Panc1 (cell line): Measurements from ENCODE around the gene RBPMS2. TPM values are rescaled to one million over a fixed set of nuclear protein-coding genes. Genes with fewer than 3 reads are reported as not detected.

Experiments
- ATAC-seq: fragments of 200-7000 bp; cut with Tn5 transposase; 2 replicates; pipeline ENCODE4 v1.9.1; 2020; ENCODE audit warnings: mild to moderate bottlenecking, moderate library complexity
- BruUV-seq: library from RNA; stranded (reverse); fragments of 400-500 nt; replicated peaks from 2 replicates; lab custom pipeline; 2021; lab: Mats Ljungman, UMichigan
- CTCF ChIA-PET: fragments of 300-600 bp; sonication (Branson Sonifier 250); formaldehyde crosslinking; loops from one replicate; lab custom pipeline; 2022; ENCODE audit warnings: antibody characterized with exemption; lab: Charles Lee
- POLR2A ChIA-PET: fragments of 300-600 bp; sonication (Branson Sonifier 250); formaldehyde crosslinking; loops from one replicate; lab custom pipeline; 2022; ENCODE audit warnings: antibody characterized with exemption; lab: Charles Lee
- DNase-seq: peaks from one replicate; pipeline ENCODE4 v3.0.0-alpha.2; 2010; ENCODE audit warnings: low read depth, low spot score
- H3K27ac ChIP-seq: 2 replicates; pipeline ENCODE4 v1.5.1; 2011; ENCODE audit warnings: mild to moderate bottlenecking, low read length, inconsistent platforms
- H3K27me3 ChIP-seq: fragments of 200-500 bp; sonication (Bioruptor generic); 2 replicates; pipeline ENCODE4 v1.6.0; 2014; ENCODE audit warnings: low read length, inconsistent platforms; ENCODE audit not compliant: control insufficient read depth, insufficient read depth
- H3K36me3 ChIP-seq: fragments of 200-500 bp; sonication (Bioruptor generic); 2 replicates; pipeline ENCODE4 v1.5.1; 2014; ENCODE audit warnings: inconsistent platforms, mild to moderate bottlenecking, low read length, moderate library complexity; ENCODE audit not compliant: control insufficient read depth, insufficient read depth
- H3K4me1 ChIP-seq: 2 replicates; pipeline ENCODE4 v1.5.1; 2011; ENCODE audit warnings: inconsistent platforms, mild to moderate bottlenecking, low read length, moderate library complexity; ENCODE audit not compliant: control insufficient read depth, insufficient read depth
- H3K4me3 ChIP-seq, 2 experiments: 2 replicates each; pipeline ENCODE4 v1.5.1; 2011 to 2012; ENCODE audit warnings: low read depth in 2 of 2, low read length in 2 of 2, mild to moderate bottlenecking in 2 of 2, inconsistent platforms in 1 of 2, moderate library complexity in 1 of 2
- H3K9me3 ChIP-seq: fragments of 200-500 bp; sonication (Bioruptor generic); 2 replicates; pipeline ENCODE4 v1.5.1; 2014; ENCODE audit warnings: low read depth, mild to moderate bottlenecking, inconsistent platforms, low read length, moderate library complexity; ENCODE audit not compliant: control insufficient read depth, insufficient read depth
- CTCF ChIP-seq: fragments of 450-650 bp; IDR thresholded peaks from 2 replicates; pipeline ENCODE4 v1.5.1; 2017; ENCODE audit warnings: mild to moderate bottlenecking
- POLR2AphosphoS5 ChIP-seq: IDR thresholded peaks from 2 replicates; pipeline ENCODE4 v1.6.1; 2012; ENCODE audit warnings: mild to moderate bottlenecking, low read depth, low read length, moderate library complexity
- SIN3A ChIP-seq: IDR thresholded peaks from 2 replicates; pipeline ENCODE4 v1.6.1; 2012; ENCODE audit warnings: low read depth, mild to moderate bottlenecking, low read length, moderate library complexity, borderline replicate concordance; ENCODE audit not compliant: insufficient read depth
- TCF7L2 ChIP-seq: IDR thresholded peaks from 2 replicates; pipeline ENCODE4 v1.6.1; 2011; ENCODE audit warnings: mild to moderate bottlenecking, low read depth, low read length, inconsistent platforms
- in situ Hi-C: cut with HindIII; loops from 2 replicates; pipeline ENCODE4 v1.10.0; 2016; ENCODE audit warnings: low sequenced_read_pairs, low pct_unique_long_range_greater_than_20kb
- intact Hi-C: fragments of 100-400 bp; cut with micrococcal nuclease; formaldehyde crosslinking; loops from one replicate; pipeline ENCODE4 v1.10.0; 2022; ENCODE audit not compliant: unreplicated experiment
- microRNA-seq: library from miRNA; unstranded; fragments of <30 nt; microRNA quantifications from one replicate; pipeline ENCODE4 v1.1.0, GENCODE V29; 2020; ENCODE audit not compliant: unreplicated experiment
- total RNA-seq: library from RNA; stranded (reverse); gene quantifications from one replicate; pipeline ENCODE4 v1.2.1, GENCODE V29; 2021; ENCODE audit not compliant: unreplicated experiment
- TF ChIP-seq, protein P1 (sequence below), 2 experiments: IDR thresholded peaks; 2 replicates each; pipeline ENCODE4 v1.6.1; 2011 to 2012; ENCODE audit warnings: low read depth in 2 of 2, control low read depth in 1 of 2, low read length in 1 of 2, mild to moderate bottlenecking in 1 of 2, moderate library complexity in 1 of 2; ENCODE audit not compliant: insufficient read depth in 1 of 2

Gene RBPMS2
- total RNA-seq, 1 experiment from 2014 or later: 33.7 TPM

DNA sequence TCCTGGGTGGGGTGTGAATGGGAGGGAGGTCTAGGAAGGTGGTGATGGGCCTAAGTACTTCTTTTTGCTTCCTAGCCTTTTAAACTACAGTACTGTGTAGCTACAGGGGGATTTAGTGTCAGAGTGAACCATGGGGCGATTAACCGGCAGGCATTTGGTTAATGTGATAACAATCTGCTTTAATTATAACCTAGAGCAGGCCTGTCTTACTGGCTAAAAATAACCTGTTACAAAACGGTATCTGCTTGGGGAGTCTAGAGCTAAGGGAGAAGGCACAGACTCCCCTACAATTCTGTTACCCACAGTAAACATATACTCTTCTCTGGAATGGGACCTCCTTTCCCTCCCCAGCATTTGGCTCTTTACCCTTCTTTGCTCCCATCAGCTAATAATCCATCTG is 85.4 kb downstream of the RBPMS2 start:
- BruUV-seq: no TSS peak
- POLR2A ChIA-PET: interaction anchor here (0.6 kb wide), 1 partner anchor 40 kb away, joined by 3 read pairs; no protein-coding TSS in a partner anchor
- Histone ChIP-seq H3K4me3 (no peak overlapping the region), H3K27ac (no peak overlapping the region), H3K36me3 (peaks cover 17% of the 10 kb centered on the region; the same call in 1 of the 2 replicates), H3K27me3 (no peaks in the 10 kb centered on the region), H3K4me1 (peaks cover 21% of the 10 kb centered on the region), H3K9me3 (no peaks in the 10 kb centered on the region)
- intact Hi-C loops (no loop called here), in situ Hi-C loops (no loop called here)
- TF ChIP-seq, protein P1, sequence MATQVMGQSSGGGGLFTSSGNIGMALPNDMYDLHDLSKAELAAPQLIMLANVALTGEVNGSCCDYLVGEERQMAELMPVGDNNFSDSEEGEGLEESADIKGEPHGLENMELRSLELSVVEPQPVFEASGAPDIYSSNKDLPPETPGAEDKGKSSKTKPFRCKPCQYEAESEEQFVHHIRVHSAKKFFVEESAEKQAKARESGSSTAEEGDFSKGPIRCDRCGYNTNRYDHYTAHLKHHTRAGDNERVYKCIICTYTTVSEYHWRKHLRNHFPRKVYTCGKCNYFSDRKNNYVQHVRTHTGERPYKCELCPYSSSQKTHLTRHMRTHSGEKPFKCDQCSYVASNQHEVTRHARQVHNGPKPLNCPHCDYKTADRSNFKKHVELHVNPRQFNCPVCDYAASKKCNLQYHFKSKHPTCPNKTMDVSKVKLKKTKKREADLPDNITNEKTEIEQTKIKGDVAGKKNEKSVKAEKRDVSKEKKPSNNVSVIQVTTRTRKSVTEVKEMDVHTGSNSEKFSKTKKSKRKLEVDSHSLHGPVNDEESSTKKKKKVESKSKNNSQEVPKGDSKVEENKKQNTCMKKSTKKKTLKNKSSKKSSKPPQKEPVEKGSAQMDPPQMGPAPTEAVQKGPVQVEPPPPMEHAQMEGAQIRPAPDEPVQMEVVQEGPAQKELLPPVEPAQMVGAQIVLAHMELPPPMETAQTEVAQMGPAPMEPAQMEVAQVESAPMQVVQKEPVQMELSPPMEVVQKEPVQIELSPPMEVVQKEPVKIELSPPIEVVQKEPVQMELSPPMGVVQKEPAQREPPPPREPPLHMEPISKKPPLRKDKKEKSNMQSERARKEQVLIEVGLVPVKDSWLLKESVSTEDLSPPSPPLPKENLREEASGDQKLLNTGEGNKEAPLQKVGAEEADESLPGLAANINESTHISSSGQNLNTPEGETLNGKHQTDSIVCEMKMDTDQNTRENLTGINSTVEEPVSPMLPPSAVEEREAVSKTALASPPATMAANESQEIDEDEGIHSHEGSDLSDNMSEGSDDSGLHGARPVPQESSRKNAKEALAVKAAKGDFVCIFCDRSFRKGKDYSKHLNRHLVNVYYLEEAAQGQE (IDR thresholded peaks at IDR 0.05; ENCODE audit: insufficient read depth in 1 of 2, low read depth in 2 of 2, low read length in 1 of 2): no peak
- TF ChIP-seq CTCF (no peak), POLR2AphosphoS5 (no peak), SIN3A (no peak), TCF7L2 (no peak)
- ATAC-seq: no peak
- CTCF ChIA-PET: interaction anchor here (0.5 to 0.6 kb wide), 2 partner anchors 40 to 255 kb away, joined by 4 read pairs; no protein-coding TSS in a partner anchor
- DNase-seq: no peak

Small RNA genes within 50 kb of the gene (microRNA-seq; reads per million reads assigned to microRNA genes)
- not detected for gene MIR1272

Other genes starting within 250 kb of the RBPMS2 start
- 38.6 TPM for gene PIF1, start 50.1 kb upstream of the RBPMS2 start, total RNA-seq
- gene PLEKHO2, start 66.3 kb upstream of the RBPMS2 start, total RNA-seq: 11.1 TPM
- 6.8 TPM for gene ANKDD1A, start 136.3 kb upstream of the RBPMS2 start, total RNA-seq
- gene SPG21, start 214.3 kb upstream of the RBPMS2 start, total RNA-seq: 124 TPM